HEK293 (cell line): Measurements from ENCODE around the gene GSTM5.

Experiments used
- CTCF ChIA-PET: fragments of 350-600 bp; formaldehyde crosslinking; extraction: SDS; loops from one replicate; lab custom pipeline; 2021; ENCODE audit warnings: antibody characterized with exemption; lab: Yijun Ruan, JAX
- POLR2A ChIA-PET: fragments of 300-600 bp; formaldehyde crosslinking; extraction: SDS; loops from one replicate; lab custom pipeline; 2020; ENCODE audit warnings: antibody characterized with exemption, inconsistent platforms; lab: Yijun Ruan, JAX
- H3K27ac ChIP-seq: fragments of 200-500 bp; sonication (Bioruptor generic); 2 replicates; pipeline ENCODE4 v1.5.1; 2014; ENCODE audit warnings: low read depth, low read length, control low read depth, inconsistent platforms; ENCODE audit errors: extremely low read depth
- H3K36me3 ChIP-seq, 2 experiments: fragments of 200-500 bp in 1 of 2; sonication (Bioruptor generic) in 1 of 2; 1 replicate in 1 of 2; 2 replicates in 1 of 2; pipeline ENCODE4 v1.5.1; 2014 to 2017; ENCODE audit warnings: inconsistent platforms in 2 of 2, low read length in 2 of 2; ENCODE audit not compliant: control insufficient read depth in 2 of 2, insufficient read depth in 1 of 2
- H3K4me1 ChIP-seq: fragments of 200-500 bp; sonication (Bioruptor generic); 2 replicates; pipeline ENCODE4 v1.5.1; 2014; ENCODE audit warnings: mild to moderate bottlenecking, low read length, inconsistent platforms; ENCODE audit not compliant: control insufficient read depth, insufficient read depth
- H3K4me3 ChIP-seq: 2 replicates; pipeline ENCODE4 v1.5.1; 2011; ENCODE audit warnings: low read depth, mild to moderate bottlenecking, control low read depth, low read length, moderate library complexity
- H3K9me3 ChIP-seq: fragments of 200-500 bp; sonication (Bioruptor generic); 2 replicates; pipeline ENCODE4 v1.5.1; 2014; ENCODE audit warnings: low read depth, low read length, inconsistent platforms; ENCODE audit not compliant: control insufficient read depth, insufficient read depth
- FEZF1 ChIP-seq: fragments of 450-650 bp; formaldehyde crosslinking; IDR thresholded peaks from 2 replicates; pipeline ENCODE4 v1.5.1; 2016; ENCODE audit warnings: missing biosample characterization, missing genetic modification characterization
- GLI2 ChIP-seq: fragments of 450-650 bp; formaldehyde crosslinking; IDR thresholded peaks from 2 replicates; pipeline ENCODE4; 2017; ENCODE audit warnings: missing biosample characterization, missing genetic modification characterization, low read depth, borderline replicate concordance
- PBX3 ChIP-seq: sonication (generic); formaldehyde crosslinking; IDR thresholded peaks from 2 replicates; pipeline ENCODE4 v1.8.1; 2022; ENCODE audit warnings: mild to moderate bottlenecking, moderate library complexity, missing genetic modification reagents
- PRDM6 ChIP-seq: fragments of 450-650 bp; formaldehyde crosslinking; IDR thresholded peaks from 2 replicates; pipeline ENCODE4 v1.5.1; 2017; ENCODE audit warnings: missing biosample characterization, missing genetic modification characterization
- SCRT2 ChIP-seq: fragments of 450-650 bp; formaldehyde crosslinking; IDR thresholded peaks from 2 replicates; pipeline ENCODE4 v1.5.1; 2016; ENCODE audit warnings: missing biosample characterization, missing genetic modification characterization
- SETDB1 ChIP-seq: IDR thresholded peaks from one replicate; pipeline ENCODE4 v1.6.1; 2017; ENCODE audit warnings: mild to moderate bottlenecking, low read length, moderate library complexity, mixed read lengths; ENCODE audit not compliant: insufficient read length
- TRIM28 ChIP-seq: IDR thresholded peaks from 2 replicates; pipeline ENCODE4 v1.6.1; 2011; ENCODE audit warnings: low read length, control low read depth, borderline replicate concordance
- ZFP3 ChIP-seq: fragments of 450-650 bp; formaldehyde crosslinking; IDR thresholded peaks from 2 replicates; pipeline ENCODE4 v1.5.1; 2016; ENCODE audit warnings: low read depth, missing biosample characterization, missing genetic modification characterization
- ZFP37 ChIP-seq: fragments of 450-650 bp; formaldehyde crosslinking; IDR thresholded peaks from 2 replicates; pipeline ENCODE4 v1.5.1; 2016; ENCODE audit warnings: missing biosample characterization, missing genetic modification characterization
- ZFP41 ChIP-seq: fragments of 450-650 bp; formaldehyde crosslinking; IDR thresholded peaks from 2 replicates; pipeline ENCODE4 v1.5.1; 2016; ENCODE audit warnings: missing biosample characterization, missing genetic modification characterization, borderline replicate concordance
- ZFP69B ChIP-seq: fragments of 450-650 bp; formaldehyde crosslinking; IDR thresholded peaks from 2 replicates; pipeline ENCODE4 v1.5.1; 2016; ENCODE audit warnings: missing biosample characterization, missing genetic modification characterization
- ZNF416 ChIP-seq: fragments of 450-650 bp; formaldehyde crosslinking; IDR thresholded peaks from 2 replicates; pipeline ENCODE4 v1.5.1; 2016; ENCODE audit warnings: missing biosample characterization, missing genetic modification characterization
- ZNF449 ChIP-seq: fragments of 450-650 bp; formaldehyde crosslinking; IDR thresholded peaks from 2 replicates; pipeline ENCODE4 v1.5.1; 2017; ENCODE audit warnings: missing biosample characterization, mild to moderate bottlenecking, missing genetic modification characterization, moderate library complexity
- ZNF473 ChIP-seq: fragments of 450-650 bp; formaldehyde crosslinking; IDR thresholded peaks from 2 replicates; pipeline ENCODE4 v1.5.1; 2017; ENCODE audit warnings: missing biosample characterization, missing genetic modification characterization
- ZNF521 ChIP-seq: fragments of 450-650 bp; formaldehyde crosslinking; IDR thresholded peaks from 2 replicates; pipeline ENCODE4 v1.5.1; 2017; ENCODE audit warnings: missing biosample characterization, mild to moderate bottlenecking, missing genetic modification characterization
- ZNF530 ChIP-seq: fragments of 450-650 bp; formaldehyde crosslinking; IDR thresholded peaks from 2 replicates; pipeline ENCODE4 v1.5.1; 2016; ENCODE audit warnings: low read depth, missing biosample characterization, missing genetic modification characterization
- ZNF785 ChIP-seq: fragments of 450-650 bp; formaldehyde crosslinking; IDR thresholded peaks from 2 replicates; pipeline ENCODE4 v1.5.1; 2016; ENCODE audit warnings: missing biosample characterization, missing genetic modification characterization
- ZSCAN30 ChIP-seq: fragments of 450-650 bp; IDR thresholded peaks from 2 replicates; pipeline ENCODE4 v1.5.1; 2018; ENCODE audit warnings: missing biosample characterization, mild to moderate bottlenecking, missing genetic modification characterization, moderate library complexity
- TF ChIP-seq, protein P1 (sequence below): fragments of 450-650 bp; formaldehyde crosslinking; IDR thresholded peaks from 2 replicates; pipeline ENCODE4 v1.5.1; 2017; ENCODE audit warnings: missing biosample characterization, missing genetic modification characterization
- TF ChIP-seq, protein P2 (sequence below): fragments of 450-650 bp; IDR thresholded peaks from 2 replicates; pipeline ENCODE4 v1.5.1; 2018; ENCODE audit warnings: missing biosample characterization, missing genetic modification characterization
- TF ChIP-seq, protein P3 (sequence below): fragments of 450-650 bp; formaldehyde crosslinking; IDR thresholded peaks from 2 replicates; pipeline ENCODE4 v1.5.1; 2016; ENCODE audit warnings: missing biosample characterization, missing genetic modification characterization

The GSTM5 gene

GRCh38 chr1:109719337-109719837 lies 7.3 kb downstream of the GSTM5 start (continued):
- no peak for TF ChIP-seq PRDM6 (tag by site-specific recombination)
- TF ChIP-seq SCRT2 (tag by site-specific recombination): no peak
- no peak for TF ChIP-seq ZNF785
- TF ChIP-seq ZNF473 (tag by site-specific recombination): no peak
- TF ChIP-seq, protein P1, sequence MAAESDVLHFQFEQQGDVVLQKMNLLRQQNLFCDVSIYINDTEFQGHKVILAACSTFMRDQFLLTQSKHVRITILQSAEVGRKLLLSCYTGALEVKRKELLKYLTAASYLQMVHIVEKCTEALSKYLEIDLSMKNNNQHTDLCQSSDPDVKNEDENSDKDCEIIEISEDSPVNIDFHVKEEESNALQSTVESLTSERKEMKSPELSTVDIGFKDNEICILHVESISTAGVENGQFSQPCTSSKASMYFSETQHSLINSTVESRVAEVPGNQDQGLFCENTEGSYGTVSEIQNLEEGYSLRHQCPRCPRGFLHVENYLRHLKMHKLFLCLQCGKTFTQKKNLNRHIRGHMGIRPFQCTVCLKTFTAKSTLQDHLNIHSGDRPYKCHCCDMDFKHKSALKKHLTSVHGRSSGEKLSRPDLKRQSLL: no peak
- TF ChIP-seq ZFP37 (tag by site-specific recombination): no peak

DNA sequence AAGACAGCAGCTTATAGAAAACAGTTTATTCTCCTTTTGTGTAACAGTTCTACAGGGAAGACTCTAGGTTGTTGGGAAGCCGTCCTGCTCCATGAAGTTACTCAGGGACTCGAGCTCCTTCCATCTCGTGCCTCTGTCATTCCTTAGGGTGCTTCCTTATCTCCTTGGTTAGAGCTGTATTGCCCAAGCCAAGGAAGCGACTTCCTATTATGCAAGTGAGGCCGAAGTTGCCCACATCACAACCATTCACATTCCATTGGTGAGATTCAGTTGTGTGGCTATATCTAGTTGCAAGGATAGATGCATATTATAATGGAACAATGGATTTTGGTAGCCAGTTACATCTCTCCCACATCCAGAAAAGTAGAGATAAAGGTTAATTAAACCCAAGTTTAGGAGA lies 9.0 kb downstream of the GSTM5 start:
- ChIA-PET CTCF (interaction anchor here (0.5 to 2.0 kb wide), 3 partner anchors 9 to 231 kb away, joined by 4 read pairs; partner anchors contain the start of gene GSTM5), POLR2A (no interaction called here)
- no peak overlapping the region for H3K4me3 ChIP-seq
- TF ChIP-seq ZNF530 (tag by site-specific recombination) (no peak), ZNF521 (tag by site-specific recombination) (no peak), ZSCAN30 (tag by site-specific recombination) (no peak)
- TF ChIP-seq, protein P2, sequence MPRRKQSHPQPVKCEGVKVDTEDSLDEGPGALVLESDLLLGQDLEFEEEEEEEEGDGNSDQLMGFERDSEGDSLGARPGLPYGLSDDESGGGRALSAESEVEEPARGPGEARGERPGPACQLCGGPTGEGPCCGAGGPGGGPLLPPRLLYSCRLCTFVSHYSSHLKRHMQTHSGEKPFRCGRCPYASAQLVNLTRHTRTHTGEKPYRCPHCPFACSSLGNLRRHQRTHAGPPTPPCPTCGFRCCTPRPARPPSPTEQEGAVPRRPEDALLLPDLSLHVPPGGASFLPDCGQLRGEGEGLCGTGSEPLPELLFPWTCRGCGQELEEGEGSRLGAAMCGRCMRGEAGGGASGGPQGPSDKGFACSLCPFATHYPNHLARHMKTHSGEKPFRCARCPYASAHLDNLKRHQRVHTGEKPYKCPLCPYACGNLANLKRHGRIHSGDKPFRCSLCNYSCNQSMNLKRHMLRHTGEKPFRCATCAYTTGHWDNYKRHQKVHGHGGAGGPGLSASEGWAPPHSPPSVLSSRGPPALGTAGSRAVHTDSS (tag by site-specific recombination): no peak
- H3K4me1 ChIP-seq: no peaks in the 10 kb centered on the region
- no peaks in the 10 kb centered on the region for H3K36me3 ChIP-seq
- H3K9me3 ChIP-seq: no peaks in the 10 kb centered on the region
- H3K27ac ChIP-seq: no peak overlapping the region

DNA sequence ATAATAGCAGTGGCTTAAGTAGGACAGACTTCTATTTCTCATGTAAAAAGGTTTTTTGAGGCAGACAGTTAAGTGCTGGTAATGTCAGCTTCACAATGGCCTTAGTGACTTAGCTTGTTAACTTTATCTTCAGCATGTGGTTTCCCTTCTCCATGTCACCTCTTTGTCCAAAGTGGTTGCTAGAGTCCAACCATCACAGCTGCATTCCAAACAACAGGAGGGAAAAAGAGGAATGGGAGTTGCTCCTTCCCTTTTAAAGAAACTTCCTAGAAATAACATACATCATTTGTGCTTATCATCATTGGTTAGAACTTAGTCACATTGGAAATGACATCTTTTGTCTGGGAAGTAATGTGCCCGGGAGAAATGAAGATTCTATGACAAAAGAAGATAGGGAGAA lies 9.9 kb downstream of the GSTM5 start:
- ChIA-PET CTCF (no interaction called here), POLR2A (no interaction called here)
- H3K4me1 ChIP-seq: no peaks in the 10 kb centered on the region

DNA sequence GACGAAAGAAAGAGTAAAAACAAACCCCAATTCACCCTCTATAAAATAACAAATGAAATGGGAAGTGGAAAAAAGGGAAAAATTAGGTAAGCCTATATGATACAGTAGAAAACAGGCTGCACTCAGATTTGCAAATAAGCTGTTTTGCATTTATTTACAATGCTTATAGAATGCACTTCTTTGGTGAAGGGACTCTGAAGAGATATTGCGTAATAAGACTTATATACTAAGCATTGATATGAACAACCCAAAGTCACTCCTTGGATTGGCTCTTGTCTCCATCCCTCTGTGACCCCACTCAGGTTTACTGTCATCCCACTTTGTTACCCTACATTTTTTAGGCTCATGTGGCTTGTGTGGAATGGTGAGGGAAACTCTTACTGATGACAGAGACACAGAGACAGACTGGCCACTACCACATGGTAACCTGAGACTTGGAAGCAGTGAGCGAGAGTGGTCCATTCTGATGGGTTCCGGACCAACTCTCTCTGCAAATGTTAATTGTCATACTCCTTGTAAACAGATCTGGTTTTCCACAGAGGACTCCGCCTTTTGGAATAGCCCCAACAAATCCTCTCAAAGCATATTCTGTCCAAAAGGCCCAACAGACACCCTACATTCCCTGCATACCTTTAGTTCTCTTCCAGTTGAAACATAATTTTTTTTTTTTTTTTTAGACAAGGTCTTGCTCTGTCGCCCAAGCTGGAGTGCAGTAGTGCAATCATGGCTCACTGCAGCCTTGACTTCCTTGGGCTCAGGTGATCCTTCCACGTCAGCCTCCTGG lies 11.0 kb downstream of the GSTM5 start:
- ChIA-PET CTCF (interaction anchor here (2.2 kb wide), 1 partner anchor 83 kb away, joined by 9 read pairs; no protein-coding TSS in a partner anchor), POLR2A (no interaction called here)
- TF ChIP-seq ZNF449 (tag by site-specific recombination) (no peak), FEZF1 (tag by site-specific recombination) (no peak), ZNF416 (no peak), PBX3 (CRISPR knock-in tag) (no peak), GLI2 (no peak), ZFP69B (tag by site-specific recombination) (no peak), ZFP3 (no peak), TRIM28 (no peak)
- TF ChIP-seq, protein P3, sequence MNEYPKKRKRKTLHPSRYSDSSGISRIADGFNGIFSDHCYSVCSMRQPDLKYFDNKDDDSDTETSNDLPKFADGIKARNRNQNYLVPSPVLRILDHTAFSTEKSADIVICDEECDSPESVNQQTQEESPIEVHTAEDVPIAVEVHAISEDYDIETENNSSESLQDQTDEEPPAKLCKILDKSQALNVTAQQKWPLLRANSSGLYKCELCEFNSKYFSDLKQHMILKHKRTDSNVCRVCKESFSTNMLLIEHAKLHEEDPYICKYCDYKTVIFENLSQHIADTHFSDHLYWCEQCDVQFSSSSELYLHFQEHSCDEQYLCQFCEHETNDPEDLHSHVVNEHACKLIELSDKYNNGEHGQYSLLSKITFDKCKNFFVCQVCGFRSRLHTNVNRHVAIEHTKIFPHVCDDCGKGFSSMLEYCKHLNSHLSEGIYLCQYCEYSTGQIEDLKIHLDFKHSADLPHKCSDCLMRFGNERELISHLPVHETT (tag by site-specific recombination): no peak

More for the DNA sequence above, 9.9 kb downstream of the GSTM5 start:
- Histone ChIP-seq H3K9me3 (no peaks in the 10 kb centered on the region), H3K36me3 (no peaks in the 10 kb centered on the region), H3K4me3 (no peak overlapping the region), H3K27ac (no peak overlapping the region)
- TF ChIP-seq SETDB1 (peak; percentile 17), ZFP41 (no peak)

More for the DNA sequence above, 11.0 kb downstream of the GSTM5 start:
- Histone ChIP-seq H3K27ac (no peak overlapping the region), H3K4me3 (no peak overlapping the region), H3K36me3 (no peaks in the 10 kb centered on the region), H3K9me3 (no peaks in the 10 kb centered on the region), H3K4me1 (no peaks in the 10 kb centered on the region)
